GM23338 (cell line): ENCODE data around the gene VMP1.

Experiments used
- CREB1 ChIP-seq: fragments of 250-450 bp; sonication (Bioruptor Pico); IDR thresholded peaks from 2 replicates; pipeline ENCODE4 v1.5.0; 2020; ENCODE audit warnings: low read depth, mild to moderate bottlenecking, moderate library complexity
- CTCF ChIP-seq, 2 experiments: fragments of 200-600 bp in 1 of 2; sonication (generic) in 1 of 2; conservative IDR thresholded peaks; 2 replicates each; pipeline versions ENCODE4 v1.5.1 to v1.6.1; 2016 to 2017; ENCODE audit warnings: antibody characterized with exemption in 2 of 2, low read depth in 2 of 2, mild to moderate bottlenecking in 2 of 2, moderate library complexity in 1 of 2
- ETS1 ChIP-seq: IDR thresholded peaks from 2 replicates; pipeline ENCODE4 v1.6.1; 2016; ENCODE audit warnings: antibody characterized with exemption
- EZH2 ChIP-seq: fragments of 200-600 bp; sonication (generic); IDR thresholded peaks from one replicate; pipeline ENCODE4 v1.8.0; 2017; ENCODE audit warnings: antibody characterized with exemption, mild to moderate bottlenecking, low read depth; ENCODE audit not compliant: unreplicated experiment
- POLR2AphosphoS5 ChIP-seq: IDR thresholded peaks from 2 replicates; pipeline ENCODE4 v1.6.1; 2016; ENCODE audit warnings: antibody characterized with exemption, low read depth
- ZNF114 ChIP-seq: fragments of 250-450 bp; sonication (Bioruptor Pico); IDR thresholded peaks from 2 replicates; pipeline ENCODE4 v1.5.0; 2020; ENCODE audit warnings: mild to moderate bottlenecking, moderate library complexity
- TF ChIP-seq, protein P1 (sequence below): IDR thresholded peaks from one replicate; pipeline ENCODE4 v1.6.1; 2018; ENCODE audit warnings: antibody characterized with exemption; ENCODE audit not compliant: unreplicated experiment

GRCh38 chr17:59771093-59771492 lies 63.6 kb downstream of the VMP1 start:
- TF ChIP-seq CTCF (conservative IDR thresholded peaks at IDR 0.05; ENCODE audit: low read depth in 2 of 2) = no peak
- TF ChIP-seq POLR2AphosphoS5 = no peak
- no peak for TF ChIP-seq ETS1
- TF ChIP-seq, protein P1, sequence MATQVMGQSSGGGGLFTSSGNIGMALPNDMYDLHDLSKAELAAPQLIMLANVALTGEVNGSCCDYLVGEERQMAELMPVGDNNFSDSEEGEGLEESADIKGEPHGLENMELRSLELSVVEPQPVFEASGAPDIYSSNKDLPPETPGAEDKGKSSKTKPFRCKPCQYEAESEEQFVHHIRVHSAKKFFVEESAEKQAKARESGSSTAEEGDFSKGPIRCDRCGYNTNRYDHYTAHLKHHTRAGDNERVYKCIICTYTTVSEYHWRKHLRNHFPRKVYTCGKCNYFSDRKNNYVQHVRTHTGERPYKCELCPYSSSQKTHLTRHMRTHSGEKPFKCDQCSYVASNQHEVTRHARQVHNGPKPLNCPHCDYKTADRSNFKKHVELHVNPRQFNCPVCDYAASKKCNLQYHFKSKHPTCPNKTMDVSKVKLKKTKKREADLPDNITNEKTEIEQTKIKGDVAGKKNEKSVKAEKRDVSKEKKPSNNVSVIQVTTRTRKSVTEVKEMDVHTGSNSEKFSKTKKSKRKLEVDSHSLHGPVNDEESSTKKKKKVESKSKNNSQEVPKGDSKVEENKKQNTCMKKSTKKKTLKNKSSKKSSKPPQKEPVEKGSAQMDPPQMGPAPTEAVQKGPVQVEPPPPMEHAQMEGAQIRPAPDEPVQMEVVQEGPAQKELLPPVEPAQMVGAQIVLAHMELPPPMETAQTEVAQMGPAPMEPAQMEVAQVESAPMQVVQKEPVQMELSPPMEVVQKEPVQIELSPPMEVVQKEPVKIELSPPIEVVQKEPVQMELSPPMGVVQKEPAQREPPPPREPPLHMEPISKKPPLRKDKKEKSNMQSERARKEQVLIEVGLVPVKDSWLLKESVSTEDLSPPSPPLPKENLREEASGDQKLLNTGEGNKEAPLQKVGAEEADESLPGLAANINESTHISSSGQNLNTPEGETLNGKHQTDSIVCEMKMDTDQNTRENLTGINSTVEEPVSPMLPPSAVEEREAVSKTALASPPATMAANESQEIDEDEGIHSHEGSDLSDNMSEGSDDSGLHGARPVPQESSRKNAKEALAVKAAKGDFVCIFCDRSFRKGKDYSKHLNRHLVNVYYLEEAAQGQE = no peak
- TF ChIP-seq EZH2 = no peak
- no peak for TF ChIP-seq CREB1
- no peak for TF ChIP-seq ZNF114
